Activated CD4-positive, alpha-beta T cell treated with anti-CD3 and anti-CD28 coated beads, Interleukin-2, Interleukin-4, amounts not matched to agents 100 ng/mL and 50 ng/mL, durations not matched to agents 16 hours and 8 hours (primary cell): ENCODE data around the gene OTULIN.

Source experiments
- DNase-seq: peaks from one replicate; pipeline ENCODE4 v3.0.0-alpha.2; 2020; ENCODE audit warnings: low spot score

The OTULIN gene

GRCh38 chr5:14743601-14744295 is 79.2 kb downstream of the OTULIN start:
- no peak for DNase-seq

DNA sequence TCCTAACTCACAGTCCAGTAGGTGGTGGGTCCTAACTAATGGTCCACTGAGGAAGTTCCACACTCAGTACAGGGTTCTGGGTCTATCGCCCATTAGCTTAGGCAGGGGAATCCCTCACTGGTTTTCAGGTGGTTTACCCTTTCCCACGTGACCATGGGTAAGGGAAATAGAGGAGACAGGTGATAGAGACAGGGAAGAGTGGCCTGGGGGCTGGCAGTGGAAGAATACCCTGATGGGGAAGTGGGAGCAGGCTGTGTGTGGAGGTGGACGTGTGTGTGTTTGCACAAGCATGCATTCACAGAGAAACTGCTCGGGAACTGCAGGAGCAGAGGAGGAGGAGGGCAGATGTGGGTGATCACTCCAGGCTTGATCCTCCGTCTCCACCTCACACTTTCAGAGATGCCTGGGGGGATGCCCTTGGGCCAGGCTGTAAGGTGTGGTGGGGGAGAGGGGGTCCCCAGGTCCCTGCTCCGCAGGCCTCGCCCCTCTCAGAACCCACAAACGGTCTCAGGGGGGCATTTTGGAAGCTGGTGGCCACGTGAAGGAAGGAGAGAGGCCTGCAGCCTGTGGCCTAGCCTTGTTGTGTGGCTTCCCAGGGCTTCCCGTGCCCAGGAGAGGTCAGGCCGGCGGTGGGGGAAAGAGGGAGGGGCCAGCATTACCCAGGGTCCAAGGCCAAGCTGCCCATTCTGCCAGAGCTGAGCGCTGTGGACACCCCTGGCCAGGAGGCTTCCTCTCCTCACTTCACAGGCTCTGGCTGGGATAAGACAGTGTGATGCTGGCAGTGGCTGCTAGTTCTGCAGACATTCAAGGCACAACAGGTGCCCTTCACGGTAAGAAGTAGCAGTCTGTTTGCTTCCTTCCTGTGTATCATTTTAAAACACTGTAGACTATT is 80.0 kb downstream of the OTULIN start:
- DNase-seq: no peak

- no peak for DNase-seq
Measured at GRCh38 chr5:14745188-14745563, 80.7 kb downstream of the OTULIN start.

- DNase-seq: no peak
Measured at GRCh38 chr5:14745753-14746152, 81.2 kb downstream of the OTULIN start.

DNA sequence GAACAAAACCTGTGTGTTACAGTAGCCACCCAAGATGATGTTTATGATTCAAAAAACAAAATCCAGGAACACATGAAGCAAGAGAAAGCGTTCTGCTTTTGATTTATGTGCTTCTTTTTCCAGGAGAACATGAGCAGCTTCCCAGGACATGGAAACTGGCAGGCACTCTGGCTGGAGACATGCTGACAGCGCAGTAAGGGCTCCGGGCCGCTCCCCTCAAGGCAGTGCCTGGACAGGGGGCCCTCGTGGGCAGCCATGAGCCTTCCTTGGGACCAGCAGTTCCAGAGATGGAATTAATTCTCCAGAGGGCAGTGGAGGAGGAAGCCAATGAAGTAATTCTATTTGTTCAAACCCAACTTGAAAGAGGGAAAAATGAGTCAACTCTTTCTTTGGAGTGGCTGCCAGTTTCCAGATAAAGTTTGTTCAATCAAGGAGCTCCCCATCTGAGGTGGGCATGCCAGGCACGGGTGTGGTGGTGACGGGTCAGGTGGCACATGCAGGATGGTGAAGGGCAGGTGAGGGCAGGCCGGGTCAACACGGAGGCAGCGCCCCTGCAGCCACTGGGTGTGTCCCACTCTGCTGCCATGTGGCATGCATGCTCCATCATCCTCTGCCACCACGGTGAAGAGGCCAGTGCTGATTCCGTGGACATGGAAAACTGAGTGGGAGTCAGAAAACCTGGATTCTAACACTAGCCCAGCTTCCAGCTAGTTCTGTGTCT is 83.8 kb downstream of the OTULIN start:
- DNase-seq: no peak
